Body of pancreas (tissue), 4 donors: ENCODE data around the gene PRRT2.

ENCODE experiments used
- CTCF ChIP-seq, 7 experiments: fragments of 450-650 bp in 4 of 7; fragments of 200-600 bp in 3 of 7; sonication (generic) in 3 of 7; IDR thresholded peaks; one replicate each; pipeline ENCODE4 v1.5.1; 2016 to 2019; ENCODE audit warnings: antibody characterized with exemption in 7 of 7
- POLR2A ChIP-seq, 3 donors: fragments of 450-650 bp; IDR thresholded peaks; one replicate each; pipeline ENCODE4 v1.6.1; 2016; ENCODE audit warnings: antibody characterized with exemption in 3 of 3, mild to moderate bottlenecking in 2 of 3

- TF ChIP-seq CTCF (IDR thresholded peaks at IDR 0.05) = no peak
- TF ChIP-seq POLR2A (IDR thresholded peaks at IDR 0.05) = no peak
Observed at GRCh38 chr16:29763326-29763725, 48.7 kb upstream of the PRRT2 start.
